Testis (tissue), 3 donors: ENCODE results near the gene UBE2R2. TPM values are rescaled to one million over a fixed set of nuclear protein-coding genes. Genes with fewer than 3 reads are reported as not detected.

Experiments
- DNase-seq: peaks from one replicate; pipeline ENCODE4 v3.0.0-alpha.2; 2019
- H3K27ac ChIP-seq, 2 donors: fragments of 200-600 bp; sonication (generic); one replicate each; pipeline ENCODE4 v1.5.1; 2019
- H3K27me3 ChIP-seq: fragments of 200-600 bp; sonication (generic); one replicate; pipeline ENCODE4 v1.5.1; 2019
- H3K36me3 ChIP-seq: fragments of 200-600 bp; sonication (generic); one replicate; pipeline ENCODE4 v1.5.1; 2017; ENCODE audit warnings: low read depth; ENCODE audit errors: missing control alignments
- H3K4me1 ChIP-seq: fragments of 200-600 bp; sonication (generic); one replicate; pipeline ENCODE4 v1.5.1; 2019
- H3K4me3 ChIP-seq, 2 donors: fragments of 200-600 bp; sonication (generic); one replicate each; pipeline ENCODE4 v1.5.1; 2017 to 2019
- H3K9me3 ChIP-seq: fragments of 200-600 bp; sonication (generic); one replicate; pipeline ENCODE4 v1.5.1; 2017
- POLR2A ChIP-seq: fragments of 450-650 bp; IDR thresholded peaks from one replicate; pipeline ENCODE4 v1.6.1; 2017; ENCODE audit warnings: antibody characterized with exemption, mild to moderate bottlenecking, moderate library complexity
- WGBS, 2 donors: methylation state at CpG; one replicate each; pipeline ENCODE4 v1.1.5; 2018; 5-methylcytosine and 5-hydroxymethylcytosine counted together
- intact Hi-C: fragments of 100-400 bp; cut with DNase I; formaldehyde crosslinking; loops from one replicate; pipeline ENCODE4 v1.15.1; 2023; ENCODE audit warnings: low total_unique reads
- polyA plus RNA-seq: library from polyadenylated mRNA; stranded (reverse); fragments of 350-450 nt; fragmentation: Illumina TruSeq; extraction: RNeasy Lipid Tissue Mini Kit (QIAGEN cat#74804); gene quantifications from one replicate; pipeline ENCODE4 v1.2.3, GENCODE V29; 2014; ENCODE audit warnings: low read depth, low replicate concordance; ENCODE audit not compliant: insufficient read depth
- total RNA-seq, 2 donors: library from RNA; depleted of rRNA; stranded (reverse); fragments of >200 nt; gene quantifications; one replicate each; pipeline ENCODE4 v1.2.3, GENCODE V29; 2016
- TF ChIP-seq, protein P1 (sequence below), 3 experiments: fragments of 450-650 bp in 2 of 3; fragments of 200-600 bp in 1 of 3; sonication (generic) in 1 of 3; IDR thresholded peaks; one replicate each; pipeline ENCODE4 v1.5.1; 2016 to 2019; ENCODE audit warnings: antibody characterized with exemption in 3 of 3, mild to moderate bottlenecking in 2 of 3, moderate library complexity in 1 of 3

Gene UBE2R2
- total and polyA plus RNA-seq, 3 donors from 2014 or later: 50.2 to 85.7 (median 72.6) TPM

GRCh38 chr9:33809506-33809905, 7.5 kb upstream of the UBE2R2 start:
- H3K4me1 ChIP-seq: peaks cover 12% of the 10 kb centered on the region
- no peak overlapping the region for H3K4me3 ChIP-seq
- DNase-seq: no peak
- WGBS, 2 donors: 81 to 100% methylated on average over 1 of the region's 1 CpG
- H3K36me3 ChIP-seq: no peaks in the 10 kb centered on the region
- intact Hi-C loops: no loop called here
- no peak for TF ChIP-seq POLR2A
- TF ChIP-seq, protein P1, sequence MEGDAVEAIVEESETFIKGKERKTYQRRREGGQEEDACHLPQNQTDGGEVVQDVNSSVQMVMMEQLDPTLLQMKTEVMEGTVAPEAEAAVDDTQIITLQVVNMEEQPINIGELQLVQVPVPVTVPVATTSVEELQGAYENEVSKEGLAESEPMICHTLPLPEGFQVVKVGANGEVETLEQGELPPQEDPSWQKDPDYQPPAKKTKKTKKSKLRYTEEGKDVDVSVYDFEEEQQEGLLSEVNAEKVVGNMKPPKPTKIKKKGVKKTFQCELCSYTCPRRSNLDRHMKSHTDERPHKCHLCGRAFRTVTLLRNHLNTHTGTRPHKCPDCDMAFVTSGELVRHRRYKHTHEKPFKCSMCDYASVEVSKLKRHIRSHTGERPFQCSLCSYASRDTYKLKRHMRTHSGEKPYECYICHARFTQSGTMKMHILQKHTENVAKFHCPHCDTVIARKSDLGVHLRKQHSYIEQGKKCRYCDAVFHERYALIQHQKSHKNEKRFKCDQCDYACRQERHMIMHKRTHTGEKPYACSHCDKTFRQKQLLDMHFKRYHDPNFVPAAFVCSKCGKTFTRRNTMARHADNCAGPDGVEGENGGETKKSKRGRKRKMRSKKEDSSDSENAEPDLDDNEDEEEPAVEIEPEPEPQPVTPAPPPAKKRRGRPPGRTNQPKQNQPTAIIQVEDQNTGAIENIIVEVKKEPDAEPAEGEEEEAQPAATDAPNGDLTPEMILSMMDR (IDR thresholded peaks at IDR 0.05): no peak
- H3K27ac ChIP-seq: no peak overlapping the region
- H3K9me3 ChIP-seq: no peaks in the 10 kb centered on the region
- H3K27me3 ChIP-seq: no peaks in the 10 kb centered on the region

GRCh38 chr9:33813712-33814641, 3.0 kb upstream of the UBE2R2 start:
- 61 to 62% methylated on average over 8 of the region's 8 CpGs for WGBS, 2 donors
- H3K4me1 ChIP-seq: peaks cover 20% of the 10 kb centered on the region
- H3K27me3 ChIP-seq: no peaks in the 10 kb centered on the region
- no peaks in the 10 kb centered on the region for H3K9me3 ChIP-seq
- TF ChIP-seq, protein P1 (IDR thresholded peaks at IDR 0.05): peak; percentile 62 to 82 (median 81)
- TF ChIP-seq POLR2A: no peak
- intact Hi-C loops: no loop called here
- no peaks in the 10 kb centered on the region for H3K36me3 ChIP-seq
- H3K4me3 ChIP-seq: no peak overlapping the region
- peak overlapping the region; percentile 58 to 60 for H3K27ac ChIP-seq
- DNase-seq: peak; percentile 55

DNA sequence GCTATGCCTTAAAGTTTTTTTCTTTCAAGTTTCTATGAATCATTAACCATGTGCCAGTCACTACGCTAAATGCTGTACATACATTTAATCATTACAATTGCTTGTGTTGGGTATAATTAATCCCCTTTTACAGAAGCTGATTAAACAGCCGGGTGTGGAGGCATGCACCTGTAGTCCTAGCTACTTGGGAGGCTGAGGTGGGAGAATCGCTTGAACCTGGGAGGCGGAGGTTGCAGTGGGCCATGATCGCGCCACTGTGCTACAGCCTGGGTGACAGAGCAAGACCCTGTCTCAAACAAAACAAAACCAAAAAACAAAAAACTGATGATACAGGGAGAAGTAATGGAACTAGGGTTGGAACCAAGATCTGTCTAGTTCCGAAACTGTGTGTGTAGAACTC, 1.2 kb upstream of the UBE2R2 start:
- Histone ChIP-seq H3K27me3 (no peaks in the 10 kb centered on the region), H3K4me3 (no peak overlapping the region), H3K9me3 (no peaks in the 10 kb centered on the region), H3K27ac (peak overlapping the region; percentile 99 to 100), H3K4me1 (peaks cover 36% of the 10 kb centered on the region), H3K36me3 (no peaks in the 10 kb centered on the region)
- intact Hi-C loops: no loop called here
- TF ChIP-seq, protein P1 (IDR thresholded peaks at IDR 0.05): no peak
- TF ChIP-seq POLR2A: no peak
- no peak for DNase-seq
- 67 to 81% methylated on average over 7 of the region's 7 CpGs for WGBS, 2 donors

GRCh38 chr9:33817327-33818166, 587 bp downstream of the UBE2R2 start:
- peaks cover 44% of the 10 kb centered on the region for H3K4me1 ChIP-seq

More at GRCh38 chr9:33817327-33818166, 587 bp downstream of the UBE2R2 start:
- DNase-seq: peak; percentile 52
- Histone ChIP-seq H3K27ac (peak overlapping the region; percentile 99 to 100), H3K36me3 (no peaks in the 10 kb centered on the region), H3K9me3 (no peaks in the 10 kb centered on the region), H3K27me3 (no peaks in the 10 kb centered on the region), H3K4me3 (peak overlapping the region; percentile 92 to 96)
- intact Hi-C loops: no loop called here
- TF ChIP-seq, protein P1 (IDR thresholded peaks at IDR 0.05): no peak
- TF ChIP-seq POLR2A: no peak
- WGBS, 2 donors: 1% methylated on average over 30 of the region's 81 CpGs; no CpG with 5 or more reads in 1 of the 2 donors
